WERI-Rb-1 (cell line): ENCODE results near the gene SLC22A31.
"Not testable (repeated sequence)": the region's sequence is repeated elsewhere in the genome, so short reads cannot be mapped to it uniquely, and the experiment has no call there.

Source experiments
- DNase-seq: peaks from one replicate; pipeline ENCODE4 v3.0.0-alpha.2; 2020
- H3K27ac ChIP-seq: fragments of 250-450 bp; sonication (Bioruptor Pico); 2 replicates; pipeline ENCODE4 v1.5.1; 2020; ENCODE audit warnings: mild to moderate bottlenecking, moderate library complexity
- H3K27me3 ChIP-seq: fragments of 250-450 bp; sonication (Bioruptor Pico); 2 replicates; pipeline ENCODE4 v1.5.1; 2021; ENCODE audit warnings: mild to moderate bottlenecking, low read depth, moderate library complexity; ENCODE audit not compliant: insufficient read depth, severe bottlenecking
- H3K36me3 ChIP-seq: fragments of 250-450 bp; sonication (Bioruptor Pico); 2 replicates; pipeline ENCODE4 v1.5.1; 2020; ENCODE audit warnings: mild to moderate bottlenecking, moderate library complexity
- H3K4me3 ChIP-seq: 2 replicates; pipeline ENCODE4 v1.5.1; 2011; ENCODE audit warnings: low read depth, mild to moderate bottlenecking, control low read depth, low read length
- H3K9me3 ChIP-seq: fragments of 250-450 bp; sonication (Bioruptor Pico); 2 replicates; pipeline ENCODE4 v1.5.1; 2021; ENCODE audit warnings: mild to moderate bottlenecking, moderate library complexity; ENCODE audit not compliant: severe bottlenecking
- TF ChIP-seq, protein P1 (sequence below): IDR thresholded peaks from 2 replicates; pipeline ENCODE4 v1.5.1; 2011; ENCODE audit warnings: low read depth, mild to moderate bottlenecking, control low read depth, inconsistent platforms, low read length

SLC22A31 gene

GRCh38 chr16:89200124-89200849 is at the start of gene SLC22A31:
Gene SLC22A31 (minus strand): TSS chr16:89200537. CDS start chr16:89200501, 36 bp downstream.
- DNase-seq, result no peak
- TF ChIP-seq, protein P1, sequence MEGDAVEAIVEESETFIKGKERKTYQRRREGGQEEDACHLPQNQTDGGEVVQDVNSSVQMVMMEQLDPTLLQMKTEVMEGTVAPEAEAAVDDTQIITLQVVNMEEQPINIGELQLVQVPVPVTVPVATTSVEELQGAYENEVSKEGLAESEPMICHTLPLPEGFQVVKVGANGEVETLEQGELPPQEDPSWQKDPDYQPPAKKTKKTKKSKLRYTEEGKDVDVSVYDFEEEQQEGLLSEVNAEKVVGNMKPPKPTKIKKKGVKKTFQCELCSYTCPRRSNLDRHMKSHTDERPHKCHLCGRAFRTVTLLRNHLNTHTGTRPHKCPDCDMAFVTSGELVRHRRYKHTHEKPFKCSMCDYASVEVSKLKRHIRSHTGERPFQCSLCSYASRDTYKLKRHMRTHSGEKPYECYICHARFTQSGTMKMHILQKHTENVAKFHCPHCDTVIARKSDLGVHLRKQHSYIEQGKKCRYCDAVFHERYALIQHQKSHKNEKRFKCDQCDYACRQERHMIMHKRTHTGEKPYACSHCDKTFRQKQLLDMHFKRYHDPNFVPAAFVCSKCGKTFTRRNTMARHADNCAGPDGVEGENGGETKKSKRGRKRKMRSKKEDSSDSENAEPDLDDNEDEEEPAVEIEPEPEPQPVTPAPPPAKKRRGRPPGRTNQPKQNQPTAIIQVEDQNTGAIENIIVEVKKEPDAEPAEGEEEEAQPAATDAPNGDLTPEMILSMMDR, result no peak
- Histone ChIP-seq H3K36me3 (no peaks in the 10 kb centered on the region), H3K27me3 (no peaks in the 10 kb centered on the region), H3K27ac (no peak within 1 kb of the TSS), H3K4me3 (peak within 1 kb of the TSS; percentile 37), H3K9me3 (no peaks in the 10 kb centered on the region)

DNA sequence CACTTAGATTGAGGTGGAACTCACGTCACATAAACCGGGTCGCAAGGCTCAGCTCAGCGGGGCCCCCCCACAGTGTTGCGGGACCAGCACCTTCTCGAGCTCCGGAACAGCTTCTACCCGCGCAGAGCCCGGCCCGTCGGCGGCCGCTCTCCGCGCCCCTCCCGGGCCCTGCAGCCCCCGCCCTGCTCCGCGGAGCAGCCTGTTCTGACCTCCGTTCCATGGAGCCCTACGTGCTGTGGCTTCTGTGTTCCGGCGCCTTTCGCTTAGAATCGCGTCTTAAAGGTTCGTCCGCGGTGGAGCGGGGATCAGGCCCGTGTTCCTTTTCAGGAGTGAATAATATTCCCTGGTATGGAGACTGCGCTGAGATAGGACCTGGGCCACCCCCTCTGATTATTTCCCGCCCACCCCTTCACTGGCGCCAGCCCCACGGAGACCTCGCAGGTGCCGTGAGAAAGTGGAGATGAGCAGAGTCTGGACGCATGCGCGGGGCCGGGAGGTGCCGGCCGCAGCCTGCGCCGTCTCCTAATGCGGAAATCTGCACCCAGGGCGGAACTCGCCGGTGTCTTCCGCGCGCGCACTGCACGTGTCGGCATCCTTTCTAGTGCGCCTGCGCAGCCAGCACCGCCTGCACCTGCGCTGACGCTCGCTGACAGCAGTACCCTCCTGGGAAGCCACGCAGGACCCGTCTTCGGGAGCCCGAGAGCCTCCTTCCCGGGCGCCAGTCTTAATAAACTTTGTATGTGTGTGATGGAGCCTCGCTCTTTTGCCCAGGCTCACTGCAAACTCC is 48.1 kb upstream of the SLC22A31 start:
- DNase-seq, result no peak
- H3K9me3 ChIP-seq, result no peaks in the 10 kb centered on the region
- TF ChIP-seq, protein P1, result no peak
- no peak overlapping the region for H3K4me3 ChIP-seq
- no peak overlapping the region for H3K27ac ChIP-seq
- H3K36me3 ChIP-seq, result no peaks in the 10 kb centered on the region
- no peaks in the 10 kb centered on the region for H3K27me3 ChIP-seq

- H3K27me3 ChIP-seq, DNase-seq, H3K36me3 ChIP-seq, H3K27ac ChIP-seq, H3K4me3 ChIP-seq, H3K9me3 ChIP-seq: not testable (repeated sequence)
Observed at GRCh38 chr16:89247734-89248075, 47.4 kb upstream of the SLC22A31 start.

DNA sequence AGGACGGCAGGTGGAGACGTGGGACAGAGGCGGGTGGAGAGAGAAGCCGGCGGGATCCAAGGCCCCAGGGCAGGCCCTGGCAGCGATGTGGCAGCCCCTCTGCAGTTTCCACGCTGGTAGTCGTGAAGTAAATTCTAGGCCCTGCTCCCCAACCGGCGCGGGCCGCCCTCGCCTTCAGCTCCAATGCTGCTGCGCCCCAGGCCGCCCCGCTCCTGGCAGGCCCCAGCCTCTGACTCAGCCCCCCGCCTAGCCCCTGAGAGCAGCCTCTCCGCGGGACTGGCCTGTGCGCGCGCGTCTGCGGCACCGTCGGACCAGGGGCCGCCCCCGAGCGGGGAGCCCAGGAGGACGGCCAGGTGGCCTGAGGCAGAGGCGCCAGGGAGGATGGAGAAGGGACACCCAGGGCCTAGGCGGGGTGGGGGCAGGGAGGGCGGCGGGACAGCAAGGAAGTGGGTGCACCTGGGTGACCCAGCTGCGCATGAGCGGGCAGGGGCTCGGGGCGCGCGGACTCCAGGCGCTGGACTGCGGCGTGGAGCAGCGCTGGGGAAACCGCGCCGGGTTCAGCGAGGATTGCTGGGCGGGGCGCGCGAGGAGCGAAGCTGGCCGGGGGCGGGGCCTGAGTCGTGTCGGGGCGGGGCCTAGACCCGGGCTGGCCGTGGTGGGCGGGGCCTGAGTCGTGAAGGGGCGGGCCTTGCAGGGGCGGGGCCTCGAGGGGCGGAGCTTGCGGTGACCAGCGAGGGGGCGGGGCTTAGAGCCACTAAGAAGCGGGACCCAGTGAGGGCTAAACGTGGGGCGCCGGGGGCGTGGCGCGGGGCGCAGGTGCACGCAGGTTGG is 46.8 kb upstream of the SLC22A31 start:
- Histone ChIP-seq H3K36me3 (no peaks in the 10 kb centered on the region), H3K27ac (no peak overlapping the region), H3K27me3 (no peaks in the 10 kb centered on the region), H3K4me3 (no peak overlapping the region), H3K9me3 (no peaks in the 10 kb centered on the region)
- no peak for DNase-seq
- TF ChIP-seq, protein P1, result no peak

GRCh38 chr16:89246383-89246902 is 46.1 kb upstream of the SLC22A31 start:
- DNase-seq, result no peak
- H3K27me3 ChIP-seq, result no peaks in the 10 kb centered on the region
- H3K36me3 ChIP-seq, result no peaks in the 10 kb centered on the region
- TF ChIP-seq, protein P1, result no peak
- H3K27ac ChIP-seq, result no peak overlapping the region
- H3K4me3 ChIP-seq, result no peak overlapping the region
- H3K9me3 ChIP-seq, result no peaks in the 10 kb centered on the region
